SK-N-SH (cell line): ENCODE measurements around the gene NUP37. TPM values are rescaled to one million over a fixed set of nuclear protein-coding genes. Genes with fewer than 3 reads are reported as not detected.
"Not testable (repeated sequence)": the region's sequence is repeated elsewhere in the genome, so short reads cannot be mapped to it uniquely, and the experiment has no call there.

ENCODE experiments used
- CTCF ChIA-PET: fragments of 300-600, 350-600 bp; formaldehyde crosslinking; extraction: SDS; loops from one replicate; lab custom pipeline; 2021; lab: Yijun Ruan, JAX
- POLR2A ChIA-PET: fragments of 350-600 bp; sonication (Branson Sonifier 250); formaldehyde crosslinking; extraction: SDS; loops from one replicate; lab custom pipeline; 2020; ENCODE audit warnings: antibody characterized with exemption, inconsistent platforms; lab: Yijun Ruan, JAX
- DNase-seq: peaks from one replicate; pipeline ENCODE4 v3.0.0; 2012
- H2AFZ ChIP-seq: fragments of 200-600 bp; sonication (generic); 2 replicates; pipeline ENCODE4 v1.8.1; 2016; ENCODE audit warnings: antibody characterized with exemption, mild to moderate bottlenecking, low read depth
- H3F3A ChIP-seq: fragments of 200-600 bp; sonication (generic); replicated peaks from 2 replicates; pipeline ENCODE3; 2016; ENCODE audit warnings: antibody characterized with exemption, mild to moderate bottlenecking; ENCODE audit not compliant: insufficient read depth
- H3K27ac ChIP-seq, 2 experiments: fragments of 200-500 bp in 1 of 2; fragments of 200-600 bp in 1 of 2; sonication (Bioruptor generic) in 1 of 2; sonication (generic), shearing (Covaris generic) in 1 of 2; 2 replicates each; pipeline versions ENCODE4 v1.5.1 to v1.6.1; 2014 to 2016; ENCODE audit warnings: low read depth in 2 of 2, inconsistent platforms in 1 of 2, low read length in 1 of 2, mild to moderate bottlenecking in 1 of 2, mixed read lengths in 1 of 2
- H3K27me3 ChIP-seq: fragments of 200-600 bp; sonication (generic), shearing (Covaris generic); 2 replicates; pipeline ENCODE4 v1.6.1; 2016; ENCODE audit warnings: mixed run types; ENCODE audit not compliant: insufficient read depth
- H3K36me3 ChIP-seq, 2 experiments: fragments of 200-500 bp in 1 of 2; fragments of 200-600 bp in 1 of 2; sonication (Bioruptor generic) in 1 of 2; sonication (generic) in 1 of 2; replicated peaks in 1 of 2; 2 replicates each; pipeline versions ENCODE3 to v1.5.1; 2014 to 2016; ENCODE audit warnings: low read length in 1 of 2, mild to moderate bottlenecking in 1 of 2; ENCODE audit not compliant: insufficient read depth in 2 of 2, control insufficient read depth in 1 of 2
- H3K4me1 ChIP-seq, 2 experiments: fragments of 200-500 bp in 1 of 2; fragments of 200-600 bp in 1 of 2; sonication (Bioruptor generic) in 1 of 2; sonication (generic), shearing (Covaris generic) in 1 of 2; 2 replicates each; pipeline versions ENCODE4 v1.5.1 to v1.6.1; 2014 to 2016; ENCODE audit warnings: low read depth in 1 of 2, low read length in 1 of 2, mixed run types in 1 of 2; ENCODE audit not compliant: insufficient read depth in 2 of 2, control insufficient read depth in 1 of 2
- H3K4me2 ChIP-seq: fragments of 200-600 bp; sonication (generic), shearing (Covaris generic); 2 replicates; pipeline ENCODE4 v1.6.1; 2017; ENCODE audit warnings: mixed run types
- H3K4me3 ChIP-seq, 2 experiments: fragments of 200-500 bp in 1 of 2; fragments of 200-600 bp in 1 of 2; sonication (Bioruptor generic) in 1 of 2; sonication (generic), shearing (Covaris generic) in 1 of 2; 2 replicates each; pipeline versions ENCODE4 v1.5.1 to v1.8.1; 2014 to 2016; ENCODE audit warnings: low read depth in 2 of 2, inconsistent platforms in 1 of 2, low read length in 1 of 2, mild to moderate bottlenecking in 1 of 2, mixed read lengths in 1 of 2, moderate library complexity in 1 of 2
- H3K79me2 ChIP-seq: fragments of 200-600 bp; sonication (generic); 2 replicates; pipeline ENCODE4 v1.8.1; 2017; ENCODE audit warnings: mild to moderate bottlenecking; ENCODE audit not compliant: insufficient read depth
- H3K9ac ChIP-seq: fragments of 200-600 bp; sonication (generic); 2 replicates; pipeline ENCODE4 v1.6.1; 2017; ENCODE audit warnings: mixed run types
- H3K9me2 ChIP-seq: fragments of 200-600 bp; sonication (generic); 2 replicates; pipeline ENCODE4 v1.6.1; 2017; ENCODE audit warnings: mixed run types
- H3K9me3 ChIP-seq: fragments of 200-600 bp; sonication (generic); 2 replicates; pipeline ENCODE4 v1.6.1; 2017; ENCODE audit warnings: mixed run types, mild to moderate bottlenecking, moderate library complexity
- H4K20me1 ChIP-seq: fragments of 200-600 bp; sonication (generic); 2 replicates; pipeline ENCODE4 v1.6.1; 2017; ENCODE audit warnings: mild to moderate bottlenecking, mixed run types; ENCODE audit not compliant: insufficient read depth
- EP300 ChIP-seq, 2 experiments: IDR thresholded peaks; 2 replicates each; pipeline versions ENCODE4 v1.4.0 to v1.6.1; 2012; ENCODE audit warnings: borderline replicate concordance in 1 of 2, low read depth in 1 of 2, low read length in 1 of 2
- FOSL2 ChIP-seq: IDR thresholded peaks from 2 replicates; pipeline ENCODE4 v1.4.0; 2012; ENCODE audit warnings: low read depth, mild to moderate bottlenecking, moderate library complexity, borderline replicate concordance
- FOXJ3 ChIP-seq: sonication (generic); formaldehyde crosslinking; IDR thresholded peaks from 2 replicates; pipeline ENCODE4 v1.5.1; 2020; ENCODE audit warnings: mild to moderate bottlenecking, missing genetic modification reagents
- FOXM1 ChIP-seq: IDR thresholded peaks from 2 replicates; pipeline ENCODE4 v1.4.0; 2012; ENCODE audit warnings: low read depth, mild to moderate bottlenecking
- JUND ChIP-seq: IDR thresholded peaks from 2 replicates; pipeline ENCODE4 v1.4.0; 2012
- MEF2A ChIP-seq: IDR thresholded peaks from 2 replicates; pipeline ENCODE4 v1.4.0; 2012; ENCODE audit warnings: low read depth, borderline replicate concordance
- MXI1 ChIP-seq: IDR thresholded peaks from 2 replicates; pipeline ENCODE4 v1.6.1; 2012; ENCODE audit warnings: mild to moderate bottlenecking, low read depth, low read length, improper control_type of control experiment
- NFIC ChIP-seq: IDR thresholded peaks from 2 replicates; pipeline ENCODE4 v1.4.0; 2012; ENCODE audit warnings: borderline replicate concordance
- RAD21 ChIP-seq: IDR thresholded peaks from 2 replicates; pipeline ENCODE4 v1.6.1; 2012; ENCODE audit warnings: mild to moderate bottlenecking, low read length
- RCOR1 ChIP-seq: fragments of 150-350 bp; IDR thresholded peaks from 2 replicates; pipeline ENCODE4 v1.6.1; 2017; ENCODE audit warnings: antibody characterized with exemption, low read length
- RFX5 ChIP-seq: IDR thresholded peaks from 2 replicates; pipeline ENCODE4 v1.6.1; 2012; ENCODE audit warnings: mild to moderate bottlenecking, improper control_type of control experiment, low read length
- RXRA ChIP-seq: IDR thresholded peaks from 2 replicates; pipeline ENCODE4 v1.4.0; 2012; ENCODE audit warnings: low read depth, mild to moderate bottlenecking, borderline replicate concordance
- SMC3 ChIP-seq: IDR thresholded peaks from 2 replicates; pipeline ENCODE4 v1.6.1; 2012; ENCODE audit warnings: low read depth, low read length, improper control_type of control experiment
- TCF12 ChIP-seq: IDR thresholded peaks from 2 replicates; pipeline ENCODE4 v1.4.0; 2012
- WGBS: methylation state at CpG from one replicate; pipeline ENCODE4 v1.1.6; 2017; ENCODE audit warnings: low lambda C conversion rate; 5-methylcytosine and 5-hydroxymethylcytosine counted together
- polyA plus RNA-seq, 3 experiments: library from polyadenylated mRNA; depleted of rRNA; stranded (reverse); fragments of >200 nt; gene quantifications; 2 replicates each; pipeline ENCODE4 v1.2.3, GENCODE V29; 2012
- TF ChIP-seq, protein P1 (sequence below): fragments of 200-600 bp; sonication (generic); IDR thresholded peaks from 2 replicates; pipeline ENCODE4 v1.6.1; 2017; ENCODE audit warnings: antibody characterized with exemption, mild to moderate bottlenecking, moderate library complexity
- TF ChIP-seq, protein P2 (sequence below): IDR thresholded peaks from 2 replicates; pipeline ENCODE4 v1.4.0; 2012; ENCODE audit warnings: low read depth, borderline replicate concordance

The NUP37 gene
- polyA plus RNA-seq, 1 of the 3 experiments (the other 2 are of a cell fraction) = 29.2 TPM

DNA sequence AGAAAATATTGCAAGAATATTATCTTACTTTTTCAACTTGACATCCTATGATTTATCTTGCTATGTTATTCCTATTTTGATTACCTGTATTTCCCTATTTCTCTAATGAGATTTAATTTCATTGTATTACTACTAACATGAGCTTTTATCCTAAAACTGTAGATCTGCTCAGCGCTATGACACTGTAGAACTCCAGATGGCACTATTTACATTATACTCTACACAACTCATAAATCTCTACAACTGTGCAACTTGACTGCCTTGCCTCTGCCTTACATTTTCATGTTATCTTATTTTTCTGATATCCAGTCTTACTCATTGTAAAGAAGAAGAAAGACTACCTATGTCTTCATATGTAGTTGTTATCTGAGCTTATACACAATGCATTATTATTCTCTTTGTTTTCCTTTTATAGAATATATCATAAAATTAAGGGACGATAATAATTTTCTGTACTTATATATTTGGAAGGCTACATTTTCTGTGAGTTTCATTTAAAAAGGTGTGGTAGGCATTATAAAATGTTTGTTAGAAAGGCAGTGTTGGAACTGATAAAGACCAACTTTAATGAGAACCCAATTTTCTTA lies 24.1 kb downstream of the NUP37 start:
- 83% methylated on average over 2 of the region's 2 CpGs for WGBS
- Histone ChIP-seq H3K27me3 (no peaks in the 10 kb centered on the region), H3K9ac (no peak overlapping the region), H3K4me1 (peaks cover 0 to 7% of the 10 kb centered on the region in 2 experiments; a peak in 2 of 4 replicates), H3K27ac (no peak overlapping the region), H3K9me2 (no peaks in the 10 kb centered on the region), H3K4me2 (no peak overlapping the region), H3K36me3 (peaks cover 48 to 58% of the 10 kb centered on the region in 2 experiments), H3K4me3 (no peak overlapping the region), H3K9me3 (no peaks in the 10 kb centered on the region), H2AFZ (no peak overlapping the region), H3K79me2 (no peaks in the 10 kb centered on the region), H4K20me1 (no peaks in the 10 kb centered on the region), H3F3A (no peaks in the 10 kb centered on the region)
- peak; percentile 25 for DNase-seq
- CTCF ChIA-PET = interaction anchor here (0.6 to 2.3 kb wide), 19 partner anchors 9 to 716 kb away, joined by 3 to 8 read pairs (median 4); no protein-coding TSS in a partner anchor
- TF ChIP-seq SMC3 (peak; percentile 65), EP300 (IDR thresholded peaks at IDR 0.05; ENCODE audit: borderline replicate concordance in 1 of 2, low read depth in 1 of 2, low read length in 1 of 2) (no peak), RXRA (no peak), MXI1 (no peak), RAD21 (peak; percentile 71)
- TF ChIP-seq, protein P1, sequence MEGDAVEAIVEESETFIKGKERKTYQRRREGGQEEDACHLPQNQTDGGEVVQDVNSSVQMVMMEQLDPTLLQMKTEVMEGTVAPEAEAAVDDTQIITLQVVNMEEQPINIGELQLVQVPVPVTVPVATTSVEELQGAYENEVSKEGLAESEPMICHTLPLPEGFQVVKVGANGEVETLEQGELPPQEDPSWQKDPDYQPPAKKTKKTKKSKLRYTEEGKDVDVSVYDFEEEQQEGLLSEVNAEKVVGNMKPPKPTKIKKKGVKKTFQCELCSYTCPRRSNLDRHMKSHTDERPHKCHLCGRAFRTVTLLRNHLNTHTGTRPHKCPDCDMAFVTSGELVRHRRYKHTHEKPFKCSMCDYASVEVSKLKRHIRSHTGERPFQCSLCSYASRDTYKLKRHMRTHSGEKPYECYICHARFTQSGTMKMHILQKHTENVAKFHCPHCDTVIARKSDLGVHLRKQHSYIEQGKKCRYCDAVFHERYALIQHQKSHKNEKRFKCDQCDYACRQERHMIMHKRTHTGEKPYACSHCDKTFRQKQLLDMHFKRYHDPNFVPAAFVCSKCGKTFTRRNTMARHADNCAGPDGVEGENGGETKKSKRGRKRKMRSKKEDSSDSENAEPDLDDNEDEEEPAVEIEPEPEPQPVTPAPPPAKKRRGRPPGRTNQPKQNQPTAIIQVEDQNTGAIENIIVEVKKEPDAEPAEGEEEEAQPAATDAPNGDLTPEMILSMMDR = peak; percentile 77
- POLR2A ChIA-PET = no interaction called here

DNA sequence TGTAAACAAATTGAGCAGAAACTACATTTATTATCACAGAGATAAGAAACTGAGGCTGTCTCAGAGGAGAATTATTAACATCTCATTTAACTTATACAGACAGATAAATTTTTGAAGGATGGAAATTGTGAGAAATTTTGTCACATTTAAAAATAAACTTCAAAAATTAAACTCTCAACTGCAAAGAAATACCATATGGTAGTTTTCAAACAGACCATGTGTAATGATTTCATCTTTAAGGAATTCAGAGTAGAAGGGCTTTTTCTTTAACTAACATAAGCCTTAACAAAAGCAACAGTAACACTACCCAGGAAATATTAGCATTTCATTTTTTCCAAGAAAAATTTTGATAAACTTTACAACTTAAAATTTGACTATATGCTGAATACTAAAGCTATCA lies 26.6 kb downstream of the NUP37 start:
- Histone ChIP-seq H3K9ac (no peak overlapping the region), H3K9me2 (no peaks in the 10 kb centered on the region), H3K27me3 (no peaks in the 10 kb centered on the region), H3K4me3 (no peak overlapping the region), H4K20me1 (no peaks in the 10 kb centered on the region), H3F3A (no peaks in the 10 kb centered on the region), H3K4me2 (no peak overlapping the region), H3K36me3 (peaks cover 40 to 45% of the 10 kb centered on the region in 2 experiments), H3K79me2 (no peaks in the 10 kb centered on the region), H2AFZ (no peak overlapping the region), H3K27ac (peak overlapping the region; percentile 30 to 50; a peak in 3 of 4 replicates), H3K9me3 (no peaks in the 10 kb centered on the region), H3K4me1 (peaks cover 0 to 7% of the 10 kb centered on the region in 2 experiments; a peak in 2 of 4 replicates)
- CTCF ChIA-PET = interaction anchor here (0.8 to 3.2 kb wide), 4 partner anchors 8 to 391 kb away, joined by 4 to 10 read pairs (median 6); no protein-coding TSS in a partner anchor
- POLR2A ChIA-PET = no interaction called here
- DNase-seq = no peak
- TF ChIP-seq MEF2A = no peak
- TF ChIP-seq FOXJ3 (CRISPR knock-in tag) = no peak
- no peak for TF ChIP-seq FOXM1
- TF ChIP-seq, protein P2, sequence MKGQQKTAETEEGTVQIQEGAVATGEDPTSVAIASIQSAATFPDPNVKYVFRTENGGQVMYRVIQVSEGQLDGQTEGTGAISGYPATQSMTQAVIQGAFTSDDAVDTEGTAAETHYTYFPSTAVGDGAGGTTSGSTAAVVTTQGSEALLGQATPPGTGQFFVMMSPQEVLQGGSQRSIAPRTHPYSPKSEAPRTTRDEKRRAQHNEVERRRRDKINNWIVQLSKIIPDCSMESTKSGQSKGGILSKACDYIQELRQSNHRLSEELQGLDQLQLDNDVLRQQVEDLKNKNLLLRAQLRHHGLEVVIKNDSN = no peak
- TF ChIP-seq NFIC = no peak
- 0 out of 2 replicates have a peak, but pooled peaks have one; percentile 14 for TF ChIP-seq JUND
- no peak for TF ChIP-seq FOSL2
- no peak for TF ChIP-seq RFX5
- no peak for TF ChIP-seq RCOR1
- TF ChIP-seq TCF12 = peak; percentile 61
- TF ChIP-seq, all 33 proteins: peak for 2

DNA sequence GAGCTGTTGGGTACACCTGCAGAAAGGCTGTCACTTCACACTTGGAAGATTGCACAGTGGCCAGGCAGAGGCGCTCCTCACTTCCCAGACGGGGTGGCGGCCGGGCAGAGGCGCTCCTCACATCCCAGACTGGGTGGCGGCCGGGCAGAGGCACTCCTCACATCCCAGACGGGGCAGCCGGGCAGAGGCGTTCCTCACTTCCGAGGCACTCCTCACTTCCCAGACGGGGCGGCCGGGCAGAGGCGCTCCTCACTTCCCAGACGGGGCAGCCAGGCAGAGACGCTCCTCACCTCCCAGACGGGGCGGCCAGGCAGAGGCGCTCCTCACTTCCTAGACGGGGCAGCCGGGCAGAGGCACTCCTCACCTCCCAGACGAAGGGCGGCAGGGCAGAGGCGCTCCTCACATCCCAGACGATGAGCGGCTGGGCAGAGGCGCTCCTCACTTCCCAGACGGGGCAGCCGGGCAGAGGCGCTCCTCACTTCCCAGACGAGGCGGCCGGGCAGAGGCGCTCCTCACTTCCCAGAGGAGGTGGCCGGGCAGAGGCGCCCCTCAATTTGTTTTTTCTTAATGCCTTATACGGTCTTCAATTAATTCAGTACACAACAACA lies 30.6 kb downstream of the NUP37 start:
- CTCF ChIA-PET = interaction anchor here (0.8 to 0.9 kb wide), 2 partner anchors 14 to 722 kb away, joined by 3 to 4 read pairs; no protein-coding TSS in a partner anchor
- H3K4me2 ChIP-seq, H3K27me3 ChIP-seq: not testable (repeated sequence)

More for the DNA sequence above, 30.6 kb downstream of the NUP37 start:
- DNase-seq, H3K9ac ChIP-seq, H3K27ac ChIP-seq, H3F3A ChIP-seq, POLR2A ChIA-PET, H4K20me1 ChIP-seq, H3K9me3 ChIP-seq, H3K9me2 ChIP-seq, H3K4me3 ChIP-seq, H3K4me1 ChIP-seq, H2AFZ ChIP-seq, H3K79me2 ChIP-seq: not testable (repeated sequence)
- H3K36me3 ChIP-seq = peaks cover 18 to 29% of the 10 kb centered on the region in 2 experiments
- 95% methylated on average over 18 of the region's 38 CpGs for WGBS
